ENCODE measurements around the gene GRN. TPM values are rescaled to one million over a fixed set of nuclear protein-coding genes. Genes with fewer than 3 reads are reported as not detected.
A peak's percentile ranks its signal among the peaks of the same experiment; 100 is the strongest.

Gene GRN
- total and polyA plus RNA-seq, 2 of the 13 experiments (the other 11 are each of a cell fraction or from before 2014, with no cell fraction given): 86.6 to 143 TPM

DNA sequence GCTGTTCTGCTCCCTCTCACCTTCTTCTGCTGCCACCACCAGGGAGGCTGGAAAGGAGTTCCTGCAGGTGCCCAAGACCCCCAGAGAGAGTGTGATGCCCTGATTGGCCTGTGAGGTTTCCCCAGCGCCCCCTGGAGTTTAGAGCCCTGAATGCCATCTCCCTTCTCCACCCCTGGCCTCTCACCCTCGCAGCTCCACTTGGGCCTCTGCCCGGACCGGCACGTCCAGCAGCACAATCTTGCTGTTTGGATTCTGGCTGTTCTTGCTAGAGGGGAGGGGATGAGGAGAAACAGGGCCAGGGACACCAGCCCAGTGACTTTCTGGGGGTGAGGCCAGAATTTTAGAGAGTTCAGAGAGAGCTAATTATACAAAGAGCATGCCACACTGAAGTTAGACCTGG is 31.0 kb downstream of the GRN start (continued):
- TF ChIP-seq SMYD3 (CRISPR knock-in tag; IDR thresholded peaks at IDR 0.05) (no peak), ZSCAN25 (CRISPR knock-in tag; IDR thresholded peaks at IDR 0.05) (no peak), ATF2 (CRISPR knock-in tag; IDR thresholded peaks at IDR 0.05) (no peak), GATA4 (IDR thresholded peaks at IDR 0.05; ENCODE audit: borderline replicate concordance, low read depth) (no peak), ZC3H4 (CRISPR knock-in tag; IDR thresholded peaks at IDR 0.05; ENCODE audit: borderline replicate concordance) (0 out of 2 replicates have a peak, but pooled peaks have one; percentile 9), ZNF788 (CRISPR knock-in tag; IDR thresholded peaks at IDR 0.05; ENCODE audit: borderline replicate concordance) (no peak), ZNF382 (CRISPR knock-in tag; IDR thresholded peaks at IDR 0.05; ENCODE audit: borderline replicate concordance) (no peak), EHMT2 (IDR thresholded peaks at IDR 0.05; ENCODE audit: borderline replicate concordance, low read depth, low read length) (no peak), ATAD3A (CRISPR knock-in tag; IDR thresholded peaks at IDR 0.05) (no peak), NFYB (CRISPR knock-in tag; IDR thresholded peaks at IDR 0.05) (peak; percentile 43; the same call in 1 of the 2 replicates), GPBP1L1 (CRISPR knock-in tag; IDR thresholded peaks at IDR 0.05) (no peak), MYC (CRISPR knock-in tag; IDR thresholded peaks at IDR 0.05; ENCODE audit: borderline replicate concordance) (no peak)
- TF ChIP-seq, protein P1, sequence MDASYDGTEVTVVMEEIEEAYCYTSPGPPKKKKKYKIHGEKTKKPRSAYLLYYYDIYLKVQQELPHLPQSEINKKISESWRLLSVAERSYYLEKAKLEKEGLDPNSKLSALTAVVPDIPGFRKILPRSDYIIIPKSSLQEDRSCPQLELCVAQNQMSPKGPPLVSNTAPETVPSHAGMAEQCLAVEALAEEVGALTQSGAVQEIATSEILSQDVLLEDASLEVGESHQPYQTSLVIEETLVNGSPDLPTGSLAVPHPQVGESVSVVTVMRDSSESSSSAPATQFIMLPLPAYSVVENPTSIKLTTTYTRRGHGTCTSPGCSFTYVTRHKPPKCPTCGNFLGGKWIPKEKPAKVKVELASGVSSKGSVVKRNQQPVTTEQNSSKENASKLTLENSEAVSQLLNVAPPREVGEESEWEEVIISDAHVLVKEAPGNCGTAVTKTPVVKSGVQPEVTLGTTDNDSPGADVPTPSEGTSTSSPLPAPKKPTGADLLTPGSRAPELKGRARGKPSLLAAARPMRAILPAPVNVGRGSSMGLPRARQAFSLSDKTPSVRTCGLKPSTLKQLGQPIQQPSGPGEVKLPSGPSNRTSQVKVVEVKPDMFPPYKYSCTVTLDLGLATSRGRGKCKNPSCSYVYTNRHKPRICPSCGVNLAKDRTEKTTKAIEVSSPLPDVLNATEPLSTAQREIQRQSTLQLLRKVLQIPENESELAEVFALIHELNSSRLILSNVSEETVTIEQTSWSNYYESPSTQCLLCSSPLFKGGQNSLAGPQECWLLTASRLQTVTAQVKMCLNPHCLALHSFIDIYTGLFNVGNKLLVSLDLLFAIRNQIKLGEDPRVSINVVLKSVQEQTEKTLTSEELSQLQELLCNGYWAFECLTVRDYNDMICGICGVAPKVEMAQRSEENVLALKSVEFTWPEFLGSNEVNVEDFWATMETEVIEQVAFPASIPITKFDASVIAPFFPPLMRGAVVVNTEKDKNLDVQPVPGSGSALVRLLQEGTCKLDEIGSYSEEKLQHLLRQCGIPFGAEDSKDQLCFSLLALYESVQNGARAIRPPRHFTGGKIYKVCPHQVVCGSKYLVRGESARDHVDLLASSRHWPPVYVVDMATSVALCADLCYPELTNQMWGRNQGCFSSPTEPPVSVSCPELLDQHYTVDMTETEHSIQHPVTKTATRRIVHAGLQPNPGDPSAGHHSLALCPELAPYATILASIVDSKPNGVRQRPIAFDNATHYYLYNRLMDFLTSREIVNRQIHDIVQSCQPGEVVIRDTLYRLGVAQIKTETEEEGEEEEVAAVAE (CRISPR knock-in tag; IDR thresholded peaks at IDR 0.05; ENCODE audit: borderline replicate concordance): no peak
- TF ChIP-seq, protein P2, sequence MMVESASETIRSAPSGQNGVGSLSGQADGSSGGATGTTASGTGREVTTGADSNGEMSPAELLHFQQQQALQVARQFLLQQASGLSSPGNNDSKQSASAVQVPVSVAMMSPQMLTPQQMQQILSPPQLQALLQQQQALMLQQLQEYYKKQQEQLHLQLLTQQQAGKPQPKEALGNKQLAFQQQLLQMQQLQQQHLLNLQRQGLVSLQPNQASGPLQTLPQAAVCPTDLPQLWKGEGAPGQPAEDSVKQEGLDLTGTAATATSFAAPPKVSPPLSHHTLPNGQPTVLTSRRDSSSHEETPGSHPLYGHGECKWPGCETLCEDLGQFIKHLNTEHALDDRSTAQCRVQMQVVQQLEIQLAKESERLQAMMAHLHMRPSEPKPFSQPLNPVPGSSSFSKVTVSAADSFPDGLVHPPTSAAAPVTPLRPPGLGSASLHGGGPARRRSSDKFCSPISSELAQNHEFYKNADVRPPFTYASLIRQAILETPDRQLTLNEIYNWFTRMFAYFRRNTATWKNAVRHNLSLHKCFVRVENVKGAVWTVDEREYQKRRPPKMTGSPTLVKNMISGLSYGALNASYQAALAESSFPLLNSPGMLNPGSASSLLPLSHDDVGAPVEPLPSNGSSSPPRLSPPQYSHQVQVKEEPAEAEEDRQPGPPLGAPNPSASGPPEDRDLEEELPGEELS (CRISPR knock-in tag; IDR thresholded peaks at IDR 0.05): no peak
- TF ChIP-seq, protein P3, sequence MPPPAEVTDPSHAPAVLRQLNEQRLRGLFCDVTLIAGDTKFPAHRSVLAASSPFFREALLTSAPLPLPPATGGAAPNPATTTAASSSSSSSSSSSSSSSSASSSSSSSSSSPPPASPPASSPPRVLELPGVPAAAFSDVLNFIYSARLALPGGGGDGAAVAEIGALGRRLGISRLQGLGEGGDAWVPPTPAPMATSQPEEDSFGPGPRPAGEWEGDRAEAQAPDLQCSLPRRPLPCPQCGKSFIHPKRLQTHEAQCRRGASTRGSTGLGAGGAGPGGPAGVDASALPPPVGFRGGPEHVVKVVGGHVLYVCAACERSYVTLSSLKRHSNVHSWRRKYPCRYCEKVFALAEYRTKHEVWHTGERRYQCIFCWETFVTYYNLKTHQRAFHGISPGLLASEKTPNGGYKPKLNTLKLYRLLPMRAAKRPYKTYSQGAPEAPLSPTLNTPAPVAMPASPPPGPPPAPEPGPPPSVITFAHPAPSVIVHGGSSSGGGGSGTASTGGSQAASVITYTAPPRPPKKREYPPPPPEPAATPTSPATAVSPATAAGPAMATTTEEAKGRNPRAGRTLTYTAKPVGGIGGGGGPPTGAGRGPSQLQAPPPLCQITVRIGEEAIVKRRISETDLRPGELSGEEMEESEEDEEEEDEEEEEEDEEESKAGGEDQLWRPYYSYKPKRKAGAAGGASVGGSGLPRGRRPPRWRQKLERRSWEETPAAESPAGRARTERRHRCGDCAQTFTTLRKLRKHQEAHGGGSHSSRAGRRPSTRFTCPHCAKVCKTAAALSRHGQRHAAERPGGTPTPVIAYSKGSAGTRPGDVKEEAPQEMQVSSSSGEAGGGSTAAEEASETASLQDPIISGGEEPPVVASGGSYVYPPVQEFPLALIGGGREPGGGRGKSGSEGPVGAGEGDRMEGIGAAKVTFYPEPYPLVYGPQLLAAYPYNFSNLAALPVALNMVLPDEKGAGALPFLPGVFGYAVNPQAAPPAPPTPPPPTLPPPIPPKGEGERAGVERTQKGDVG (CRISPR knock-in tag; IDR thresholded peaks at IDR 0.05; ENCODE audit: borderline replicate concordance): no peak
